ENCODE results near the gene YPEL2. TPM values are rescaled to one million over a fixed set of nuclear protein-coding genes. Genes with fewer than 3 reads are reported as not detected.

YPEL2 gene
- total RNA-seq, 1 experiment from 2014 or later = 0.98 TPM

DNA sequence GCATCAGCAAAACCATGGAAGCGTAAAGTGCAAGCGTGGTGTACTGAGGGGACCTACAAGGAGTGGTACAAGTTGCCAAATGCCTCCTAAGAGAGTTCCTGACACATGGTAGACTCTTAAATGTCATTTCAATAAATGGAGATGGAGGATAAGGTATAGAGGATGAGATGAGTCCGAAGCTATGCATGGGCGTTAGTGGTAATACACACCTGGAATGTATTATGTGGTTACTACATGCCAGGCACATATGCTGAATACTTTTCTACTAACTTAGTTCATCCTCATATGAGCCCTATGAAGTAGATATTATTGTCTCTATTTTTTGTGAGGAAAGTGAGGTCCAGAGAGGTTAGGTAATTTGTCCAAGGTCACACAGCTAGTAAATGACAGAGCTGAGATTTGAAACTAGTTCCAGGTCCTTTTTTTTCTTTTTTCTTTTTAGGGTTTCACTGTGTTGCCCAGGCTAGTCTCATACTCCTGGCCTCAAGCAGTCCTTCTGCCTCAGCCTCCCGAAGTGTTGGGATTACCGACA, 15.5 kb downstream of the YPEL2 start:
- Histone ChIP-seq H2BK15ac (ENCODE audit: low read depth, low read length) (no peak overlapping the region), H2BK5ac (ENCODE audit: insufficient read length, low read length) (no peak overlapping the region), H3T11ph (ENCODE audit: low read length) (no peak overlapping the region), H3K4me2 (ENCODE audit: insufficient read depth, insufficient read length, low read length) (no peak overlapping the region), H3K79me1 (ENCODE audit: insufficient read depth, low read depth, low read length, poor library complexity, severe bottlenecking) (no peaks in the 10 kb centered on the region), H3K27me3 (ENCODE audit: insufficient read depth, low read length) (no peaks in the 10 kb centered on the region), H3K56ac (ENCODE audit: insufficient read length, low read depth, low read length) (no peak overlapping the region), H3K4ac (ENCODE audit: low read depth, low read length) (no peak overlapping the region), H2BK12ac (ENCODE audit: insufficient read length, low read depth, low read length) (no peak overlapping the region), H2BK20ac (ENCODE audit: low read depth, low read length, poor library complexity, severe bottlenecking) (no peak overlapping the region), H3K14ac (ENCODE audit: insufficient read depth, low read length) (no peak overlapping the region), H4K5ac (ENCODE audit: insufficient read length, low read depth, low read length) (no peak overlapping the region), H3K4me1 (ENCODE audit: insufficient read depth, low read length) (no peaks in the 10 kb centered on the region), H2BK120ac (ENCODE audit: low read depth, low read length, poor library complexity, severe bottlenecking) (no peak overlapping the region), H3K27ac (ENCODE audit: insufficient read length, low read depth, low read length) (no peak overlapping the region), H2AK5ac (ENCODE audit: insufficient read length, low read length) (no peak overlapping the region), H4K91ac (ENCODE audit: insufficient read length, low read depth, low read length) (no peak overlapping the region), H3K79me2 (ENCODE audit: insufficient read depth, low read length) (no peaks in the 10 kb centered on the region), H4K8ac (replicated peaks; ENCODE audit: insufficient read length, low read depth, low read length) (no peak overlapping the region), H3K23ac (ENCODE audit: insufficient read length, low read depth, low read length) (no peak overlapping the region), H4K20me1 (ENCODE audit: control insufficient read depth, insufficient read depth, insufficient read length) (no peaks in the 10 kb centered on the region), H3K9me3 (ENCODE audit: control insufficient read depth, low read depth, low read length) (no peaks in the 10 kb centered on the region), H3K9ac (ENCODE audit: extremely low read depth, insufficient read length, low read length) (no peak overlapping the region), H3K18ac (ENCODE audit: insufficient read length, low read depth, low read length) (no peak overlapping the region), H2AFZ (ENCODE audit: low read length) (no peak overlapping the region), H3K23me2 (ENCODE audit: insufficient read length, low read depth, low read length, poor library complexity, severe bottlenecking) (no peaks in the 10 kb centered on the region)
- H3K9me3 Mint-ChIP-seq = no peaks in the 10 kb centered on the region
- H3K4me1 Mint-ChIP-seq = peaks cover 16 to 28% of the 10 kb centered on the region in 2 experiments; a peak in 3 of 4 replicates
- TF ChIP-seq, protein P1, sequence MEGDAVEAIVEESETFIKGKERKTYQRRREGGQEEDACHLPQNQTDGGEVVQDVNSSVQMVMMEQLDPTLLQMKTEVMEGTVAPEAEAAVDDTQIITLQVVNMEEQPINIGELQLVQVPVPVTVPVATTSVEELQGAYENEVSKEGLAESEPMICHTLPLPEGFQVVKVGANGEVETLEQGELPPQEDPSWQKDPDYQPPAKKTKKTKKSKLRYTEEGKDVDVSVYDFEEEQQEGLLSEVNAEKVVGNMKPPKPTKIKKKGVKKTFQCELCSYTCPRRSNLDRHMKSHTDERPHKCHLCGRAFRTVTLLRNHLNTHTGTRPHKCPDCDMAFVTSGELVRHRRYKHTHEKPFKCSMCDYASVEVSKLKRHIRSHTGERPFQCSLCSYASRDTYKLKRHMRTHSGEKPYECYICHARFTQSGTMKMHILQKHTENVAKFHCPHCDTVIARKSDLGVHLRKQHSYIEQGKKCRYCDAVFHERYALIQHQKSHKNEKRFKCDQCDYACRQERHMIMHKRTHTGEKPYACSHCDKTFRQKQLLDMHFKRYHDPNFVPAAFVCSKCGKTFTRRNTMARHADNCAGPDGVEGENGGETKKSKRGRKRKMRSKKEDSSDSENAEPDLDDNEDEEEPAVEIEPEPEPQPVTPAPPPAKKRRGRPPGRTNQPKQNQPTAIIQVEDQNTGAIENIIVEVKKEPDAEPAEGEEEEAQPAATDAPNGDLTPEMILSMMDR (conservative IDR thresholded peaks at IDR 0.05) = no peak
- WGBS (ENCODE audit: extremely low coverage, insufficient read length, low lambda C conversion rate) = no CpG with 5 or more reads among the region's 6 CpGs
- DNase-seq = no peak
- no peaks in the 10 kb centered on the region for H3K27me3 Mint-ChIP-seq (ENCODE audit: low read depth)
- H3K4me3 Mint-ChIP-seq = no peak overlapping the region
- no peaks in the 10 kb centered on the region for H3K36me3 Mint-ChIP-seq (ENCODE audit: insufficient read depth in 1 of 3, low read depth in 3 of 3)
- no peak overlapping the region for H3K27ac Mint-ChIP-seq
